MM.1S (cell line): ENCODE data around the gene MAP3K7CL.

Source experiments
- EZH2 ChIP-seq: fragments of 300-600 bp; sonication (generic); optimal IDR thresholded peaks from 2 replicates; pipeline ENCODE3; 2017; ENCODE audit warnings: low read depth, mild to moderate bottlenecking, antibody characterized with exemption, low read length, mixed read lengths
- EZH2phosphoT487 ChIP-seq: fragments of 300-600 bp; sonication (generic); IDR thresholded peaks from 2 replicates; pipeline ENCODE4 v1.6.1; 2018; ENCODE audit warnings: antibody characterized with exemption, low read length
- TF ChIP-seq, protein P1 (sequence below): fragments of 300-600 bp; sonication (generic); IDR thresholded peaks from 2 replicates; pipeline ENCODE4 v1.5.1; 2016; ENCODE audit warnings: antibody characterized with exemption, low read length, mixed read lengths

DNA sequence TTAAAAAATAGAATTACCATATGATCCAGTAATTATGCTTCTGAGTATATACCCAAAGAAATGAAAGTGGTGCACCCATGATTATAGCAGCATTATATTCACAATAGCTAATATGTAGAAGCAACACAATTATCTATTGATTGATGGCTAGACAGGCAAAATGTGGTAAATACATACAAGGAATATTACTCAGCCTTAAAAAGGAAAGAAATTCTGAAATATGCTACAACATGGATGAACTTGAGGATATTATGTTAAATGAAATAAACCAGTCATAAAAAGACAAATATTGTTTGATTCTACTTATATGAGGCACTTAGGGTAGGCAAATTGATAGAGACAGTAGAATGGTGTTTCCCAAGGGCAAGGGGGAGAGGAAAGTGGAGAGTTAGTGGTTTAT lies 80.8 kb downstream of the MAP3K7CL start:
- TF ChIP-seq, protein P1, sequence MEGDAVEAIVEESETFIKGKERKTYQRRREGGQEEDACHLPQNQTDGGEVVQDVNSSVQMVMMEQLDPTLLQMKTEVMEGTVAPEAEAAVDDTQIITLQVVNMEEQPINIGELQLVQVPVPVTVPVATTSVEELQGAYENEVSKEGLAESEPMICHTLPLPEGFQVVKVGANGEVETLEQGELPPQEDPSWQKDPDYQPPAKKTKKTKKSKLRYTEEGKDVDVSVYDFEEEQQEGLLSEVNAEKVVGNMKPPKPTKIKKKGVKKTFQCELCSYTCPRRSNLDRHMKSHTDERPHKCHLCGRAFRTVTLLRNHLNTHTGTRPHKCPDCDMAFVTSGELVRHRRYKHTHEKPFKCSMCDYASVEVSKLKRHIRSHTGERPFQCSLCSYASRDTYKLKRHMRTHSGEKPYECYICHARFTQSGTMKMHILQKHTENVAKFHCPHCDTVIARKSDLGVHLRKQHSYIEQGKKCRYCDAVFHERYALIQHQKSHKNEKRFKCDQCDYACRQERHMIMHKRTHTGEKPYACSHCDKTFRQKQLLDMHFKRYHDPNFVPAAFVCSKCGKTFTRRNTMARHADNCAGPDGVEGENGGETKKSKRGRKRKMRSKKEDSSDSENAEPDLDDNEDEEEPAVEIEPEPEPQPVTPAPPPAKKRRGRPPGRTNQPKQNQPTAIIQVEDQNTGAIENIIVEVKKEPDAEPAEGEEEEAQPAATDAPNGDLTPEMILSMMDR = no peak
- TF ChIP-seq EZH2 (no peak), EZH2phosphoT487 (no peak)
